ENCODE results near the gene GPAM.
"Not testable (repeated sequence)": the region's sequence is repeated elsewhere in the genome, so short reads cannot be mapped to it uniquely, and the experiment has no call there.

The GPAM gene, protein sequence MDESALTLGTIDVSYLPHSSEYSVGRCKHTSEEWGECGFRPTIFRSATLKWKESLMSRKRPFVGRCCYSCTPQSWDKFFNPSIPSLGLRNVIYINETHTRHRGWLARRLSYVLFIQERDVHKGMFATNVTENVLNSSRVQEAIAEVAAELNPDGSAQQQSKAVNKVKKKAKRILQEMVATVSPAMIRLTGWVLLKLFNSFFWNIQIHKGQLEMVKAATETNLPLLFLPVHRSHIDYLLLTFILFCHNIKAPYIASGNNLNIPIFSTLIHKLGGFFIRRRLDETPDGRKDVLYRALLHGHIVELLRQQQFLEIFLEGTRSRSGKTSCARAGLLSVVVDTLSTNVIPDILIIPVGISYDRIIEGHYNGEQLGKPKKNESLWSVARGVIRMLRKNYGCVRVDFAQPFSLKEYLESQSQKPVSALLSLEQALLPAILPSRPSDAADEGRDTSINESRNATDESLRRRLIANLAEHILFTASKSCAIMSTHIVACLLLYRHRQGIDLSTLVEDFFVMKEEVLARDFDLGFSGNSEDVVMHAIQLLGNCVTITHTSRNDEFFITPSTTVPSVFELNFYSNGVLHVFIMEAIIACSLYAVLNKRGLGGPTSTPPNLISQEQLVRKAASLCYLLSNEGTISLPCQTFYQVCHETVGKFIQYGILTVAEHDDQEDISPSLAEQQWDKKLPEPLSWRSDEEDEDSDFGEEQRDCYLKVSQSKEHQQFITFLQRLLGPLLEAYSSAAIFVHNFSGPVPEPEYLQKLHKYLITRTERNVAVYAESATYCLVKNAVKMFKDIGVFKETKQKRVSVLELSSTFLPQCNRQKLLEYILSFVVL

GRCh38 chr10:112183329-112184051 lies at the start of gene GPAM:
Gene GPAM (minus strand): TSS chr10:112183765. CDS start chr10:112181784, 1,981 bp downstream.
- peaks cover 6% of the 10 kb centered on the region for H3K27me3 Mint-ChIP-seq (ENCODE audit: low read depth)
- peak within 1 kb of the TSS; percentile 80 for H3K27ac Mint-ChIP-seq
- H3K4me3 Mint-ChIP-seq, result peak within 1 kb of the TSS; percentile 76
- peaks cover 5% of the 10 kb centered on the region for H3K9me3 Mint-ChIP-seq
- H3K36me3 Mint-ChIP-seq (ENCODE audit: low read depth), result peaks cover 10% of the 10 kb centered on the region
- peaks cover 25% of the 10 kb centered on the region for H3K4me1 Mint-ChIP-seq (ENCODE audit: low read depth)

GRCh38 chr10:112232670-112233069 lies 49.1 kb upstream of the GPAM start:
- no peak overlapping the region for H3K27ac Mint-ChIP-seq
- H3K4me1 Mint-ChIP-seq (ENCODE audit: low read depth), result no peaks in the 10 kb centered on the region
- no peaks in the 10 kb centered on the region for H3K9me3 Mint-ChIP-seq
- H3K4me3 Mint-ChIP-seq, result no peak overlapping the region
- H3K36me3 Mint-ChIP-seq (ENCODE audit: low read depth), result no peaks in the 10 kb centered on the region
- no peaks in the 10 kb centered on the region for H3K27me3 Mint-ChIP-seq (ENCODE audit: low read depth)

DNA sequence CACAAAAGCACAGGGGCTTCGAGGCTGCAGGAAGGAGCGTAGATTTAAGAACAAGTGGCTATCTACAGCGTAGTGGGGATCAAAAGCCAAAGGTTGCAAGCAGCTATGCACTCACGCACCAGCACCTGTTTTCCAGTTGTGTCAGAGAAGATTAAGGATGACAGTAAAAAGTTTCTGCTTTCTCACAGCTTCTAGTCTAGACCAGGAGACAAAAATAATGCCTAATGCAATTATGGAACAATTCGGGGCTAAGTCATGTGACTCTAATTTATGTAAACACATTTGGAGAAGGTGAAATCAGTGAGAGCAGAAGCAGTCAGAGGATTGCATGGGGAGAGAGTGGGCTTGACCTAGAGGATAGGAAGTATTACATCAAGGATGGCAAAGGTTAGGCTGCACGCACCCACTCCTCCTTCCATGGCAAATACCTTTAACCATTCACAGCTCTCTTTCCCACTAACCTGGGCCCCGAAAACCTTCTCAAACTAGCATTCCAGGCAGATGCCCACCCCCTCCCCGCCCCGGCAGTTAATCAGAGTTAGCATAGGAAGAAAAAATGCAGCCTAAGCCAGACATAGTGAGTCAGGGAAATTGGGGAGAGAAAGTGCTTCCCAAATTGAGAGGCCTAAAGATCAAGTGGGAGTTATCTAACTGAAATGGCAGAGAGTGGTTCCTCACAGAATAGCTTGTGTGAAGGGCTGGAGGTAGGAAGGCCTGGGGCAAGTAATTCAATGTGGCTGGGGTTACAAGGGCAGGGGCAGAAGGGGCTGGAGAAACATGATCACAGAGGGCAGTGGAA lies 48.2 kb upstream of the GPAM start:
- H3K27me3 Mint-ChIP-seq (ENCODE audit: low read depth), result no peaks in the 10 kb centered on the region
- no peaks in the 10 kb centered on the region for H3K36me3 Mint-ChIP-seq (ENCODE audit: low read depth)
- no peak overlapping the region for H3K4me3 Mint-ChIP-seq
- no peaks in the 10 kb centered on the region for H3K4me1 Mint-ChIP-seq (ENCODE audit: low read depth)
- H3K9me3 Mint-ChIP-seq, result no peaks in the 10 kb centered on the region
- no peak overlapping the region for H3K27ac Mint-ChIP-seq

DNA sequence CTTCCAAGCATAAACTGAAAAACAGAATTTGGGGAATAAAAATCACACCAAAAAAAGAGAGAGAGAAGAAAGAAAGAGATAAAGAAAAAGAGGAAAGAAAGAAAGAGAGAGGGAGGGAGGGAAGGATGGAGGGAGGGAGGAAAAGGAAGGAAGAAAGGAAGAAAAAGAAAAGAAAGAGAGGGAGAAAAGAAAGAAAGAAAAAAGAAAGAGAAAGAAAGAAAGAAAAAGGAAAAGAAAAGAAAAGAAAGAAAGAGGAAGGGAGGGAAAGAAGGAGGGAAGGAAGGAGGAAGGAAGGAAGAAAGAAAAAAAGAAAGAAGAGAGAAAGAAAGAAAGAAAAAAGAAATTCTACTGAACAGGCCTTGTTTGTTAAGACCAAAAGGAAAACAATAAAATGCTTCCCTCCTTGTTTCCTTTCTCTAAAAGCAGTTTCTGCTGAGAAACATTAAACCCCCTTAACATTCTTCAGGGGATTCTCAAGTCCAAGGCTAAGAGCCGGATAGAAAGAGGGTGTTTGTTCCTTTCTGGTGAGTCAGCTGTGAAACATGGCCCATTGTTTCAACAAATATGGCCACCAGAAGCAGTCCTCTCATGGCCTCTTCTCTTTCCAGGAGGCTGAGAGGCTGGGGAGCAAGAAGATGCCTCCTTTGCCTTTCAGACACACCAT lies 46.9 kb upstream of the GPAM start:
- no peak overlapping the region for H3K27ac Mint-ChIP-seq
- H3K9me3 Mint-ChIP-seq, result no peaks in the 10 kb centered on the region
- H3K4me1 Mint-ChIP-seq (ENCODE audit: low read depth), result no peaks in the 10 kb centered on the region
- no peaks in the 10 kb centered on the region for H3K36me3 Mint-ChIP-seq (ENCODE audit: low read depth)
- H3K27me3 Mint-ChIP-seq (ENCODE audit: low read depth), result peaks cover 5% of the 10 kb centered on the region
- H3K4me3 Mint-ChIP-seq, result no peak overlapping the region

DNA sequence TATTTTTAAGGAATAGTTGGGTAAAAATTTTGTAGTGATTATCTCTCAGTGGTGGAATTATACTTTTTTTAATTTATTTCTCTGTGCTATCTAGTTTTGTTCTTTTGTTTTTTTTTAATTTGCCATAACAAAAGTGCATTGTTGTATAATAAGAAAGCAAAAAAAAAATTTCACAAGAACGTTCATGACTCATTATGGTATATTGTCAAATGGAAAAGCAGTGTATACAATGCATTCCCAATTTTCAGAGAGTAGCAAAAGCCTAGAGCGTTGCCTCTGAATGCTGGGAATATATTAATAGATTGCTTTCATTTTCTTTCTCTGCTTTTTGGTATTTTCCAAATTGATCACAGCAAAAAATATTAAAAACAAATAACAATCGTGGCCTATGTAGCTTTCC lies 46.3 kb upstream of the GPAM start:
- H3K36me3 Mint-ChIP-seq (ENCODE audit: low read depth), result no peaks in the 10 kb centered on the region
- H3K27me3 Mint-ChIP-seq (ENCODE audit: low read depth), result peaks cover 5% of the 10 kb centered on the region
- no peaks in the 10 kb centered on the region for H3K9me3 Mint-ChIP-seq
- H3K4me3 Mint-ChIP-seq, result no peak overlapping the region
- H3K4me1 Mint-ChIP-seq (ENCODE audit: low read depth), result no peaks in the 10 kb centered on the region
- H3K27ac Mint-ChIP-seq, result no peak overlapping the region

GRCh38 chr10:112229096-112229495 lies 45.5 kb upstream of the GPAM start:
- no peak overlapping the region for H3K27ac Mint-ChIP-seq
- no peaks in the 10 kb centered on the region for H3K9me3 Mint-ChIP-seq
- H3K4me1 Mint-ChIP-seq (ENCODE audit: low read depth), result no peaks in the 10 kb centered on the region
- H3K4me3 Mint-ChIP-seq, result no peak overlapping the region
- H3K36me3 Mint-ChIP-seq (ENCODE audit: low read depth), result no peaks in the 10 kb centered on the region
- peaks cover 10% of the 10 kb centered on the region for H3K27me3 Mint-ChIP-seq (ENCODE audit: low read depth)

DNA sequence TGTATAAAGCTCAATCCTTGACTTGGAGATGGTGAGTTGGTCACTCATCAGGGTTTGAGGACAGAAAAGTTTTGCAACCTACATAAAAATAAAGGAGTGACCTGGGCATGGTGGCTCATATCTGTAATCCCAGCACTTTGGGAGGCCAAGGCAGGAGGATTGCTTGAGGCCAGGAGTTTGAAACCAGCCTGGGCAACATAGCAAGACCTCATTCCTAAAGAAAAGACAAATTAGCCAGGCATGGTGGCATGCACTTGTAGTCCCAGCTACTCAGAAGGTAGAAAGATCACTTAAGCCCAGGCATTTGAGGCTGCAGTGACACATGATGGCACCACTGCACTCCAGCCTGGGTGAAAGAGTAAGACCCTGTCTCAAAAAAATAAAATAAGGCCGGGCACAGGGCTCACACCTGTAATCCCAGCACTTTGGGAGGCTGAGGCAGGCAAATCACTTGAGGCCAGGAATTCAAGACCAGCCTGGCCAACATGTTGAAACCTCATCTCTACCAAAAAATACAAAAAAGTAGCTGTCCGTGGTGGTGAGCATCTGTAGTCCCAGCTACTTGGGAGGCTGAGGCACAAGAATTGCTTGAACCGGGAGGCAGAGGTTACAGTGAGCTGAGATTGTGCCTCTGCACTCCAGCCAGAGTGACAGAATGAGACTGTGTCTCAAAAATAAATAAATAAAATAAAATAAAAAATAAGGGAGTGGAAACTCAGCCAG lies 45.0 kb upstream of the GPAM start:
- not testable (repeated sequence) for H3K27ac Mint-ChIP-seq; H3K27me3 Mint-ChIP-seq (ENCODE audit: low read depth); H3K4me3 Mint-ChIP-seq; H3K9me3 Mint-ChIP-seq; H3K4me1 Mint-ChIP-seq (ENCODE audit: low read depth); H3K36me3 Mint-ChIP-seq (ENCODE audit: low read depth)

DNA sequence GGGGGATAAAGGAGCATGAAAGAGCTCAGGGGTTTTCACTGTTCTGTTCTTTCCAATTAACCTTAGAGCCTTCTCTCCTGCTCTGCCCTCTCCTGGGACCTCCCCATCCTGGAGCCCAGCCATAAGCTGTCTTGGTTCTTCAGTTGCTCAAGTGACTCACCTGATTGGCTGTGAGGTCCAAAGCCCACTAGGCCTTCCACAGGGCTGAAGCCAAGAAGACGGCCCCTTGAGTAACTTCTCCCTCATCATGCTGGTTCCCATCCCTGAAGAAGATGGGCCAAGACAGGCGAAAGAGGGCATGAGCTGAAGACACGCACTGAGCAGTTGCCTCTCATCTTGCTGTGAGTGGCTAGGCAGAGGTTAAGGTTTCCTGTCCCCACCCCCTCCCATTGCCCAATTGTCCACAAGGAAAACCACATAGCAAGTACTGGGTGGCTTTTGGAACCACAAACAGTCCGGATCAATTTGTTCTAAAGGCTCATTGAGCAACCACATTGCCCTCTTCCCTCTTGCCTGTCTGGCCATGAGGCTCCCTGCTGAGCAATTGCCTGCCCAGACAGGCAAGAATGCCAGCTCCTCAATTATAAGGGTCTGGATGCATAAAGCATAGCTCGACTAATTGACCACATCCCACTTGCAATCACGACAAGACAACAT lies 43.9 kb upstream of the GPAM start:
- no peak overlapping the region for H3K4me3 Mint-ChIP-seq
- H3K27me3 Mint-ChIP-seq (ENCODE audit: low read depth), result peaks cover 14% of the 10 kb centered on the region
- H3K27ac Mint-ChIP-seq, result no peak overlapping the region
- H3K36me3 Mint-ChIP-seq (ENCODE audit: low read depth), result no peaks in the 10 kb centered on the region
- no peaks in the 10 kb centered on the region for H3K4me1 Mint-ChIP-seq (ENCODE audit: low read depth)
- H3K9me3 Mint-ChIP-seq, result no peaks in the 10 kb centered on the region

GRCh38 chr10:112226439-112227248 lies 43.1 kb upstream of the GPAM start:
- H3K4me3 Mint-ChIP-seq, result no peak overlapping the region
- H3K36me3 Mint-ChIP-seq (ENCODE audit: low read depth), result no peaks in the 10 kb centered on the region
- no peak overlapping the region for H3K27ac Mint-ChIP-seq
- H3K9me3 Mint-ChIP-seq, result no peaks in the 10 kb centered on the region
- no peaks in the 10 kb centered on the region for H3K4me1 Mint-ChIP-seq (ENCODE audit: low read depth)
- peaks cover 14% of the 10 kb centered on the region for H3K27me3 Mint-ChIP-seq (ENCODE audit: low read depth)

DNA sequence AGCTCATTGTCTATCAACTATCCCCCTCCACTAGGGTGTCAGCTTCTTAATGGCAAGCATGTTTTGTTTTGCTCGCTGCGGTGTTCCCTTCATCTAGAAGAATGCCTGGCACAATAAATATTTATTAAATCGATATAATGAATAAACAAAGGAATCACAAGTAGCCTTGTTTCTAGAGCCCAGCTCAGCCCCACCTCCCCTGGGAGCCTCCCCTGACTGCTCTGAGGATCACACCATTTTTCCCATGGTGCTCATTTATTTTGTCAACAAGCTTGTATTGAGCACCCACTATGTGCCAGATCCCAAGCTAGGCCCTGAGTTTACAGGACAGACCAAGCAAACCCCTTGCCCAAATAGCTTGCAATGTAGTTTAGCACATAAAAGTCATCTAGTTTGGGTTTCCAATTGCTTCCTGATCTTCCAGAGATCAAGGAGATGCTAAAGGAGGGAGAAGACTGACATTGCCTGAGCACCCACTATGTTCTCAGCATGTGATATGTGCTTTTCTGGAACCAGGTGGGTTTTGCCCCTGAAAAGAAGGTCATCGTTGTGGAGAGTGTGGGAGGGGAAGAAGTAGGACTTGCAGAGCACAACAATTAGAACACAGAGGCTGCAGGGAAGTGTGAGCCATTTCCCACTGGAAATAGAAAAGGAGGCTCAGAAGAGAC lies 42.3 kb upstream of the GPAM start:
- peaks cover 14% of the 10 kb centered on the region for H3K27me3 Mint-ChIP-seq (ENCODE audit: low read depth)
- no peaks in the 10 kb centered on the region for H3K4me1 Mint-ChIP-seq (ENCODE audit: low read depth)
- no peak overlapping the region for H3K27ac Mint-ChIP-seq
- H3K9me3 Mint-ChIP-seq, result no peaks in the 10 kb centered on the region
- H3K4me3 Mint-ChIP-seq, result no peak overlapping the region
- H3K36me3 Mint-ChIP-seq (ENCODE audit: low read depth), result no peaks in the 10 kb centered on the region

DNA sequence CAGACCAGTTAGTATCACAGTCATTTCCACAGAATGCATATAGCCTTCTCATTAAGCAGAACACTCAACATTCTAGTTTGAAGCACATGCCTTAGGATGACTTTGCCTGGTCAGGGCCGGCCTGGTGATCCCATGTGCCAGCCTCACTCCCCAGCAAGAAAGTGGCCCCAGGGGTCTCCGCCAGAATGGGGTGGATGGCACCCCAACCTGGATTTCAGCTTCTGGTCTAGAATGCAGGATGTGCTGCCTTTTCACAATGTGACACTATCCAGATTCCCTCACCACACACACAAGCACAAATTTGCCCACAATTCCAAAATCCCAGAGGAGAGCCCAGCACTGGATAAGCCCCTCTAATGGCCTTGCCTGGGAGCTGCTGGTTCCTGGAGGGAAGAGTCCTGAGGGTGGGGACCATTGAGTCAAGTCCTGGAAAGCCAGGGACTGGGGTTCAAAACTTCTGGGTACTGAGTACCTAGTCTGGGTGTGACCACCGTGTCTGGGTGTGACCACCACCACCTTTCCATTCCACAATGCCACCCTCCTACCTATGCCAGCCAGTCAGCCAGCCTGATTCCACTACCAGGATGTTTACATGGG lies 41.5 kb upstream of the GPAM start:
- Mint-ChIP-seq H3K9me3 (no peaks in the 10 kb centered on the region), H3K36me3 (ENCODE audit: low read depth) (no peaks in the 10 kb centered on the region), H3K4me3 (no peak overlapping the region), H3K27ac (no peak overlapping the region), H3K4me1 (ENCODE audit: low read depth) (no peaks in the 10 kb centered on the region), H3K27me3 (ENCODE audit: low read depth) (peaks cover 14% of the 10 kb centered on the region)
